ENCODE measurements around the gene POC1A. TPM values are rescaled to one million over a fixed set of nuclear protein-coding genes. Genes with fewer than 3 reads are reported as not detected.

Gene POC1A
- total and polyA plus RNA-seq, 10 of the 15 experiments (the other 5 are each of a cell fraction or from before 2014, with no cell fraction given): 8.5 to 49.8 (median 23.5) TPM

DNA sequence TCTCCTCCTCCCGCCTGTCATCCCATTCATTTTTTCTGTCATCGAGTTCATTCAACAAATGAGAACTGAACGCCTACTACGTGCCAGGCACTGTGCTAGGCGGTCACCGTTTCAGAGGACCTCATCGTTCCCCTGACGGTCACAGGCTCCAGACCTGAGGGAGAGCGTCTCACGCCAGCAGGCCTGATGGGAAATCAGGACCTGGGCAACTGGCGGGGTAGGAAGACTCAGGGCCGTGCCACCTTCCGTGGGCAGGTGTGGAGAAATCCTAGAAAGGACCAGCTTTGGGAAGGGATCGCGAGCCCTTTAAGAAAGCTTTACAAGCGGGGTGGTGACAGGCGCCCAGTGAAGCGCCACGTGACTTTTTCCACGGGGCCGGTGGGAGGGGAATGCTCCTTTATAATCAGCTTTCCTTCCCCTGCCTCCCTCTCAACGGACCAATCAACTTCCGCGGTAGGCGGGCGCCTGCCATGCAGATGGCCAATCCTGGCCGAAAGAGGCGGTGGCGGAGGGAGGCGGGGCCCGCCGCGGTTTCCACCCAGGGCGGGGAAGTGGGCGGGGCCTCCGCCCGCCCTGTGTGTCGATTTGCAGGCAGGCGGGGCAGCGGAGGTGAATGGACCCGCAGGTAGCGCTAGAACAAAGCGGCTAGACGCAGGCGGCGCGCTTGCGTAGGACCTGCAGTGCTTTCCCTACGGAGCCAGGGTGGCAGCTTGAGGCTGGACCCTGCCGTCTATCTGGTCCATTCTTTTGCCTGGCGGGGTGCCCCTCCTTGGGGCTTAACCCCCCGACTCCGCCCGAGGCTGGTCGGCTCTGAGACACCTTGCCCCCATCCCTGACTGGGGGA is 97.0 kb downstream of the POC1A start:
- 1% methylated on average over 48 of the region's 55 CpGs for WGBS (ENCODE audit: insufficient coverage, insufficient replicate concordance, low lambda C conversion rate, missing lambda C conversion rate)
- H3K27me3 ChIP-seq (replicated peaks in 1 of 2; ENCODE audit: control insufficient read depth in 2 of 2, insufficient read depth in 2 of 2, low read length in 1 of 2): no peaks in the 10 kb centered on the region
- DNase-seq (ENCODE audit: low read depth, low spot score): peak; percentile 90
- in situ Hi-C loops (cut with MboI) (no loop called here), intact Hi-C loops (cut with micrococcal nuclease; ENCODE audit: unreplicated experiment) (loop anchor here (5.0 kb wide), 1 partner anchor 50 kb away; no protein-coding TSS in a partner anchor)
- peak overlapping the region; percentile 100 for H3K4me2 ChIP-seq (ENCODE audit: control insufficient read depth, insufficient read depth)
- POLR2A ChIA-PET: interaction anchor here (0.5 to 2.0 kb wide), 19 partner anchors 16 to 222 kb away, joined by 3 to 8 read pairs (median 4); partner anchors contain the start of genes ACY1 and POC1A
- peak overlapping the region; percentile 73 for H3K4me3 ChIP-seq
- BruUV-seq (replicated peaks): no TSS peak
- RAD21 ChIA-PET (ENCODE audit: unreplicated experiment): interaction anchor here (0.7 to 5.7 kb wide), 16 partner anchors 21 to 168 kb away, joined by 3 to 75 read pairs (median 6); partner anchors contain the start of genes PARP3, POC1A, RPL29 and RRP9
- peak overlapping the region; percentile 97 for H2AFZ ChIP-seq (ENCODE audit: control insufficient read depth, low read depth, low read length)
- H3K36me3 ChIP-seq (ENCODE audit: control insufficient read depth in 2 of 2, insufficient read depth in 2 of 2, low read length in 1 of 2): peaks cover 0 to 2% of the 10 kb centered on the region in 2 experiments; a peak in 1 of 4 replicates
- ATAC-seq: peak; percentile 85
- H3K4me1 ChIP-seq (ENCODE audit: control insufficient read depth, insufficient read depth, low read length): peaks cover 33% of the 10 kb centered on the region
- no peaks in the 10 kb centered on the region for H4K20me1 ChIP-seq (ENCODE audit: control insufficient read depth, insufficient read depth)
- CTCF ChIA-PET: interaction anchor here (0.6 to 9.7 kb wide), 17 partner anchors 8 to 261 kb away, joined by 3 to 334 read pairs (median 4); partner anchors contain the start of genes POC1A and RPL29
- H3K79me2 ChIP-seq (ENCODE audit: control insufficient read depth, insufficient read depth, low read length): peaks cover 35% of the 10 kb centered on the region
- peak overlapping the region; percentile 83 for H3K27ac ChIP-seq (ENCODE audit: control insufficient read depth, insufficient read depth)
- peak overlapping the region; percentile 79 for H3K9ac ChIP-seq (ENCODE audit: control insufficient read depth, insufficient read depth, low read length)
- no peaks in the 10 kb centered on the region for H3K9me3 ChIP-seq (replicated peaks; ENCODE audit: control insufficient read depth, insufficient read depth, low read length)
- SMC1A ChIA-PET (ENCODE audit: uncharacterized antibody, unreplicated experiment): interaction anchor here (0.6 to 9.7 kb wide), 8 partner anchors 21 to 144 kb away, joined by 3 to 179 read pairs (median 7); partner anchors contain the start of gene POC1A
- peak; percentile 99 for FAIRE-seq
- TF ChIP-seq RFX5 (IDR thresholded peaks at IDR 0.05; ENCODE audit: low read depth, low read length): peak; percentile 65; the same call in 1 of the 2 replicates
- TF ChIP-seq BACH1 (IDR thresholded peaks at IDR 0.05; ENCODE audit: borderline replicate concordance): 0 out of 2 replicates have a peak, but pooled peaks have one; percentile 37
- TF ChIP-seq MLLT1 (IDR thresholded peaks at IDR 0.05): peak; percentile 19; the same call in 1 of the 2 replicates
- TF ChIP-seq MAX (IDR thresholded peaks at IDR 0.05; ENCODE audit: low read depth, low read length): peak; percentile 94
- peak; percentile 89 for TF ChIP-seq PKNOX1 (IDR thresholded peaks at IDR 0.05)
- TF ChIP-seq FOXM1 (IDR thresholded peaks at IDR 0.05; ENCODE audit: low read depth, low read length): no peak
- 0 out of 2 replicates have a peak, but pooled peaks have one; percentile 30 for TF ChIP-seq MXI1 (IDR thresholded peaks at IDR 0.05; ENCODE audit: low read depth, low read length)
- TF ChIP-seq, protein P1, sequence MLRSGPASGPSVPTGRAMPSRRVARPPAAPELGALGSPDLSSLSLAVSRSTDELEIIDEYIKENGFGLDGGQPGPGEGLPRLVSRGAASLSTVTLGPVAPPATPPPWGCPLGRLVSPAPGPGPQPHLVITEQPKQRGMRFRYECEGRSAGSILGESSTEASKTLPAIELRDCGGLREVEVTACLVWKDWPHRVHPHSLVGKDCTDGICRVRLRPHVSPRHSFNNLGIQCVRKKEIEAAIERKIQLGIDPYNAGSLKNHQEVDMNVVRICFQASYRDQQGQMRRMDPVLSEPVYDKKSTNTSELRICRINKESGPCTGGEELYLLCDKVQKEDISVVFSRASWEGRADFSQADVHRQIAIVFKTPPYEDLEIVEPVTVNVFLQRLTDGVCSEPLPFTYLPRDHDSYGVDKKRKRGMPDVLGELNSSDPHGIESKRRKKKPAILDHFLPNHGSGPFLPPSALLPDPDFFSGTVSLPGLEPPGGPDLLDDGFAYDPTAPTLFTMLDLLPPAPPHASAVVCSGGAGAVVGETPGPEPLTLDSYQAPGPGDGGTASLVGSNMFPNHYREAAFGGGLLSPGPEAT (IDR thresholded peaks at IDR 0.05; ENCODE audit: low read depth): peak; percentile 94
- peak; percentile 62 for TF ChIP-seq CREM (IDR thresholded peaks at IDR 0.05; ENCODE audit: low read depth)
- TF ChIP-seq NBN (IDR thresholded peaks at IDR 0.05): 0 out of 2 replicates have a peak, but pooled peaks have one; percentile 40
- TF ChIP-seq SREBF2 (IDR thresholded peaks at IDR 0.05; ENCODE audit: low read length): 0 out of 2 replicates have a peak, but pooled peaks have one; percentile 20
- TF ChIP-seq CHD2 (IDR thresholded peaks at IDR 0.05; ENCODE audit: borderline replicate concordance, low read depth, low read length): peak; percentile 86; the same call in 1 of the 2 replicates
- peak; percentile 96 for TF ChIP-seq SP1 (IDR thresholded peaks at IDR 0.05; ENCODE audit: low read depth, low read length)
- TF ChIP-seq WRNIP1 (IDR thresholded peaks at IDR 0.05; ENCODE audit: borderline replicate concordance, low read depth, low read length): no peak

All from GM12878 (cell line).